SU-DHL-6 (cell line): ENCODE measurements around the gene ZNF862.

Experiments used
- H2AFZ ChIP-seq: fragments of 200-600 bp; sonication (generic); 2 replicates; pipeline ENCODE4 v1.6.1; 2014; ENCODE audit warnings: low read depth, mild to moderate bottlenecking, moderate library complexity, mixed read lengths, antibody characterized with exemption, low read length; ENCODE audit not compliant: severe bottlenecking
- H3F3A ChIP-seq: fragments of 200-600 bp; shearing (Covaris generic); 2 replicates; pipeline ENCODE4 v1.6.0; 2016; ENCODE audit warnings: antibody characterized with exemption, mild to moderate bottlenecking; ENCODE audit not compliant: insufficient read depth
- H3K27ac ChIP-seq: fragments of 200-600 bp; sonication (generic); 2 replicates; pipeline ENCODE4 v1.5.1; 2016; ENCODE audit warnings: low read depth, mild to moderate bottlenecking, low read length, moderate library complexity, mixed read lengths
- H3K27me3 ChIP-seq: fragments of 200-600 bp; sonication (generic), shearing (Covaris generic); 2 replicates; pipeline ENCODE4 v1.6.0; 2014; ENCODE audit warnings: mild to moderate bottlenecking, low read length
- H3K36me3 ChIP-seq: fragments of 200-600 bp; sonication (generic); 2 replicates; pipeline ENCODE4 v1.6.1; 2014; ENCODE audit warnings: mild to moderate bottlenecking, low read length, mixed read lengths
- H3K4me2 ChIP-seq: fragments of 300-600, 200-600 bp; shearing (Covaris generic), sonication (generic); 2 replicates; pipeline ENCODE4 v1.6.0; 2014; ENCODE audit warnings: low read length, low read depth, mild to moderate bottlenecking; ENCODE audit not compliant: poor library complexity, severe bottlenecking
- H3K4me3 ChIP-seq: fragments of 200-600 bp; sonication (generic); 2 replicates; pipeline ENCODE4 v1.5.1; 2014; ENCODE audit warnings: antibody characterized with exemption, low read length, mild to moderate bottlenecking, mixed read lengths; ENCODE audit not compliant: insufficient read depth, poor library complexity, severe bottlenecking
- H3K79me2 ChIP-seq: fragments of 200-600 bp; sonication (generic); 2 replicates; pipeline ENCODE4 v1.6.1; 2014; ENCODE audit warnings: mild to moderate bottlenecking, low read length, moderate library complexity; ENCODE audit not compliant: insufficient read depth
- H3K9ac ChIP-seq: fragments of 200-600 bp; sonication (generic); 2 replicates; pipeline ENCODE4 v1.7.0; 2014; ENCODE audit warnings: mild to moderate bottlenecking, low read length
- H3K9me2 ChIP-seq: fragments of 200-600 bp; sonication (generic); replicated peaks from 2 replicates; pipeline ENCODE4 v1.6.1; 2014; ENCODE audit warnings: low read length; ENCODE audit not compliant: insufficient read depth
- H3K9me3 ChIP-seq: fragments of 200-600 bp; sonication (generic); 2 replicates; pipeline ENCODE4 v1.6.1; 2014; ENCODE audit warnings: low read length, mixed read lengths; ENCODE audit not compliant: insufficient read depth
- H4K20me1 ChIP-seq: fragments of 200-600 bp; sonication (generic); 2 replicates; pipeline ENCODE4 v1.6.1; 2014; ENCODE audit warnings: low read depth, mild to moderate bottlenecking, antibody characterized with exemption, low read length, moderate library complexity, mixed read lengths
- EZH2phosphoT487 ChIP-seq: fragments of 200-600 bp; sonication (generic), shearing (Covaris generic); conservative IDR thresholded peaks from 2 replicates; pipeline ENCODE4 v1.6.1; 2018; ENCODE audit warnings: mild to moderate bottlenecking, antibody characterized with exemption, low read length, moderate library complexity, mixed read lengths
- TF ChIP-seq, protein P1 (sequence below): fragments of 200-600 bp; sonication (generic); IDR thresholded peaks from one replicate; pipeline ENCODE4 v1.5.1; 2017; ENCODE audit warnings: antibody characterized with exemption, mild to moderate bottlenecking, low read length, moderate library complexity; ENCODE audit not compliant: insufficient read depth, poor library complexity, severe bottlenecking

Gene ZNF862

DNA sequence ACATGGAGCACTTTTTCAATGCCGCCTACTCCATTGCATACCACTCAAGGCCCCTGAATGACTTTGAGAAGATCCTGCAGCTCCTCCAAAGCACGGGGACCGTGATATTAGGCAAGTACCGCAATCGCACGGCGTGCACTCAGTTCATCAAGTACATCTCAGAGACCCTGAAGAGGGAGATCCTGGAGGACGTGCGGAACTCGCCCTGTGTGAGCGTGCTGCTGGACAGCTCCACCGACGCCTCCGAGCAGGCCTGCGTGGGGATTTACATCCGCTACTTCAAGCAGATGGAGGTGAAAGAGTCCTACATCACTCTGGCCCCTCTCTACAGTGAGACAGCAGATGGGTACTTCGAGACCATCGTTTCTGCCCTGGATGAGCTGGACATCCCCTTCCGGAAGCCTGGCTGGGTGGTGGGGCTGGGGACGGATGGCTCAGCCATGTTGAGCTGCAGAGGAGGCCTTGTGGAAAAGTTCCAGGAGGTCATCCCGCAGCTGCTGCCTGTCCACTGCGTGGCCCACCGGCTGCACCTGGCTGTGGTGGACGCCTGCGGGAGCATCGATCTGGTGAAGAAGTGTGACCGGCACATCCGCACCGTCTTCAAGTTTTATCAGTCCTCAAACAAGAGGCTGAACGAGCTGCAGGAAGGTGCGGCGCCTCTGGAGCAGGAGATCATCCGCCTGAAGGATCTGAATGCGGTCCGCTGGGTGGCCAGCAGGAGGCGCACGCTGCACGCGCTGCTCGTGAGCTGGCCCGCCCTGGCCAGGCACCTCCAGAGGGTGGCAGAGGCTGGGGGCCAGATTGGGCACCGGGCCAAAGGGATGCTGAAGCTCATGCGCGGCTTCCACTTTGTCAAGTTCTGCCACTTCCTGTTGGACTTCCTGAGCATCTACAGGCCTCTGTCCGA, 22.9 kb downstream of the ZNF862 start:
- no peaks in the 10 kb centered on the region for H3F3A ChIP-seq
- H3K27ac ChIP-seq = no peak overlapping the region
- no peak overlapping the region for H2AFZ ChIP-seq
- no peaks in the 10 kb centered on the region for H4K20me1 ChIP-seq
- no peak for TF ChIP-seq EZH2phosphoT487
- TF ChIP-seq, protein P1, sequence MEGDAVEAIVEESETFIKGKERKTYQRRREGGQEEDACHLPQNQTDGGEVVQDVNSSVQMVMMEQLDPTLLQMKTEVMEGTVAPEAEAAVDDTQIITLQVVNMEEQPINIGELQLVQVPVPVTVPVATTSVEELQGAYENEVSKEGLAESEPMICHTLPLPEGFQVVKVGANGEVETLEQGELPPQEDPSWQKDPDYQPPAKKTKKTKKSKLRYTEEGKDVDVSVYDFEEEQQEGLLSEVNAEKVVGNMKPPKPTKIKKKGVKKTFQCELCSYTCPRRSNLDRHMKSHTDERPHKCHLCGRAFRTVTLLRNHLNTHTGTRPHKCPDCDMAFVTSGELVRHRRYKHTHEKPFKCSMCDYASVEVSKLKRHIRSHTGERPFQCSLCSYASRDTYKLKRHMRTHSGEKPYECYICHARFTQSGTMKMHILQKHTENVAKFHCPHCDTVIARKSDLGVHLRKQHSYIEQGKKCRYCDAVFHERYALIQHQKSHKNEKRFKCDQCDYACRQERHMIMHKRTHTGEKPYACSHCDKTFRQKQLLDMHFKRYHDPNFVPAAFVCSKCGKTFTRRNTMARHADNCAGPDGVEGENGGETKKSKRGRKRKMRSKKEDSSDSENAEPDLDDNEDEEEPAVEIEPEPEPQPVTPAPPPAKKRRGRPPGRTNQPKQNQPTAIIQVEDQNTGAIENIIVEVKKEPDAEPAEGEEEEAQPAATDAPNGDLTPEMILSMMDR = peak; percentile 45
- H3K9me3 ChIP-seq = no peaks in the 10 kb centered on the region
- no peak overlapping the region for H3K9ac ChIP-seq
- no peak overlapping the region for H3K4me3 ChIP-seq
- no peaks in the 10 kb centered on the region for H3K36me3 ChIP-seq
- H3K4me2 ChIP-seq = no peak overlapping the region
- no peaks in the 10 kb centered on the region for H3K9me2 ChIP-seq
- no peaks in the 10 kb centered on the region for H3K79me2 ChIP-seq
- no peaks in the 10 kb centered on the region for H3K27me3 ChIP-seq

DNA sequence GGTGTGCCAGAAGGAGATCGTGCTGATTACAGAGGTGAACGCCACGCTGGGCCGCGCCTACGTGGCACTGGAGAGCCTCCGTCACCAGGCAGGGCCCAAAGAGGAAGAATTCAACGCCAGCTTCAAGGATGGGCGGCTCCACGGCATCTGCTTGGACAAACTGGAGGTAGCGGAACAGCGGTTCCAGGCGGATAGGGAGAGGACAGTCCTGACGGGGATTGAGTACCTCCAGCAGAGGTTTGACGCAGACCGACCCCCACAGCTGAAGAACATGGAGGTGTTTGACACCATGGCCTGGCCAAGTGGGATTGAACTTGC, 23.5 kb downstream of the ZNF862 start:
- Histone ChIP-seq H3K4me2 (no peak overlapping the region), H2AFZ (no peak overlapping the region), H3K9me2 (no peaks in the 10 kb centered on the region), H4K20me1 (no peaks in the 10 kb centered on the region), H3K27me3 (no peaks in the 10 kb centered on the region), H3K27ac (no peak overlapping the region), H3K4me3 (no peak overlapping the region), H3K9me3 (no peaks in the 10 kb centered on the region), H3K79me2 (no peaks in the 10 kb centered on the region), H3K9ac (no peak overlapping the region), H3K36me3 (no peaks in the 10 kb centered on the region), H3F3A (no peaks in the 10 kb centered on the region)
- TF ChIP-seq, protein P1 = no peak
- no peak for TF ChIP-seq EZH2phosphoT487

DNA sequence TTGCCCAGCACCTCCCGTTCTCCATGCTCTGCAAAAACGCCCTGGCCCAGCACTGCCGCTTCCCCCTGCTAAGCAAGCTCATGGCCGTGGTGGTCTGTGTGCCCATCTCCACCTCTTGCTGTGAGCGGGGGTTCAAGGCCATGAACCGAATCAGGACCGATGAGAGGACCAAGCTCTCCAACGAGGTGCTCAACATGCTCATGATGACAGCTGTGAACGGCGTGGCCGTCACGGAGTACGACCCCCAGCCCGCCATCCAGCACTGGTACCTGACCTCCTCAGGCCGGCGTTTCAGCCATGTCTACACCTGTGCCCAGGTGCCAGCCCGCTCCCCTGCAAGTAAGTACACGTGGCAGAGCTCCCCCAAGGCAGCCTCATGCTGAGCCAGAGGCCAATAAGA, 24.0 kb downstream of the ZNF862 start:
- Histone ChIP-seq H3K9me3 (no peaks in the 10 kb centered on the region), H3K27me3 (no peaks in the 10 kb centered on the region), H3K36me3 (no peaks in the 10 kb centered on the region), H3F3A (no peaks in the 10 kb centered on the region), H3K9ac (no peak overlapping the region), H3K4me3 (no peak overlapping the region), H3K27ac (no peak overlapping the region), H3K9me2 (no peaks in the 10 kb centered on the region), H2AFZ (no peak overlapping the region), H4K20me1 (no peaks in the 10 kb centered on the region), H3K4me2 (no peak overlapping the region), H3K79me2 (no peaks in the 10 kb centered on the region)
- TF ChIP-seq EZH2phosphoT487 = no peak
- TF ChIP-seq, protein P1 = no peak
